Activated B cell treated with CpG ODN at 0.5 μM for 24 hours (primary cell): ENCODE data around the gene ABCC11. TPM values are rescaled to one million over a fixed set of nuclear protein-coding genes. Genes with fewer than 3 reads are reported as not detected.

ENCODE experiments used
- ATAC-seq: fragments of 200-7000 bp; cut with Tn5 transposase; one replicate; pipeline ENCODE4 v1.10.0; 2021; ENCODE audit warnings: low read depth, mild to moderate bottlenecking, moderate library complexity
- CTCF ChIA-PET: fragments of 350-600 bp; sonication (Branson Sonifier 250); formaldehyde crosslinking; loops from one replicate; lab custom pipeline; 2021; ENCODE audit warnings: antibody characterized with exemption; lab: Charles Lee
- POLR2A ChIA-PET: fragments of 350-600 bp; sonication (Branson Sonifier 250); formaldehyde crosslinking; loops from one replicate; lab custom pipeline; 2021; ENCODE audit warnings: antibody characterized with exemption; lab: Charles Lee
- DNase-seq: peaks from one replicate; pipeline ENCODE4 v3.0.0; 2022
- H3K27ac Mint-ChIP-seq: one replicate; pipeline ENCODE4 v1.8.0; 2020; ENCODE audit warnings: mixed read lengths
- H3K27me3 Mint-ChIP-seq: one replicate; pipeline ENCODE4 v1.8.0; 2021; ENCODE audit warnings: mixed read lengths
- H3K36me3 Mint-ChIP-seq: one replicate; pipeline ENCODE4 v1.8.0; 2021; ENCODE audit warnings: low read depth, mixed read lengths
- H3K4me1 Mint-ChIP-seq: one replicate; pipeline ENCODE4 v1.8.0; 2021; ENCODE audit warnings: mixed read lengths
- H3K4me3 Mint-ChIP-seq: one replicate; pipeline ENCODE4 v1.8.0; 2020; ENCODE audit warnings: mild to moderate bottlenecking, mixed read lengths
- H3K9me3 Mint-ChIP-seq: one replicate; pipeline ENCODE4 v1.8.0; 2020; ENCODE audit warnings: mixed read lengths
- CTCF ChIP-seq: fragments of 200-600 bp; IDR thresholded peaks from one replicate; pipeline ENCODE4 v1.8.0; 2022; ENCODE audit warnings: antibody characterized with exemption, mild to moderate bottlenecking
- intact Hi-C: fragments of 100-400 bp; cut with micrococcal nuclease; formaldehyde crosslinking; loops from one replicate; pipeline ENCODE4 v1.15.1; 2024
- total RNA-seq: library from RNA; stranded (reverse); gene quantifications from 2 replicates; pipeline ENCODE4 v1.2.3, GENCODE V29; 2022

The ABCC11 gene
- total RNA-seq, 1 donor from 2014 or later, result not detected

- CTCF ChIA-PET, result no interaction called here
- intact Hi-C loops, result loop anchor here (10.0 kb wide), 2 partner anchors 63 to 273 kb away; no protein-coding TSS in a partner anchor
These were observed 24.4 kb upstream of the ABCC11 start for GRCh38 chr16:48271728-48272127.

DNA sequence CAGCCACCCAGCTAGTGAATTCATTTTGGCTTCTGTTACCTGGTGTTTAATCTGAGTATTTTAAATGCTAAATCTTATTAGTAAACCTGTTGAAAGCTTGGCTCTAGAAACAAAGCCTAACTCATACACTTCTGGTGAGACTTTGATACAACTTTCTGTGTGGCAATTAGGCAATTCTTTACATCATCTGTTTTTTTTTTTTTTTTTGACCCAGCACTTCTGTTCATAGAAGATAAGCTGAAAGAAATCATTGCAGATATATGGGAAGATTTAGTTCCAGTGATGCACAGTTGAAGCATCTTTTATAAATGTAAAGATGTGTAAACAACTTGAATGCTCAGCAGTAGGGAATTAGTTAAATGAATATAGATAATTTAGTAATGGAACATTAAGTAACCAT lies 21.7 kb upstream of the ABCC11 start:
- DNase-seq, result no peak
- ChIA-PET CTCF (no interaction called here), POLR2A (no interaction called here)
- TF ChIP-seq CTCF, result no peak
- H3K27ac Mint-ChIP-seq, result no peak overlapping the region
- ATAC-seq, result no peak
- H3K36me3 Mint-ChIP-seq, result peaks cover 56% of the 10 kb centered on the region
- no peaks in the 10 kb centered on the region for H3K27me3 Mint-ChIP-seq
- intact Hi-C loops, result no loop called here
- peaks cover 2% of the 10 kb centered on the region for H3K9me3 Mint-ChIP-seq
- H3K4me1 Mint-ChIP-seq, result no peaks in the 10 kb centered on the region
- no peak overlapping the region for H3K4me3 Mint-ChIP-seq

More at GRCh38 chr16:48271728-48272127, 24.4 kb upstream of the ABCC11 start:
- no peaks in the 10 kb centered on the region for H3K4me1 Mint-ChIP-seq
- H3K36me3 Mint-ChIP-seq, result peaks cover 57% of the 10 kb centered on the region
- no peaks in the 10 kb centered on the region for H3K27me3 Mint-ChIP-seq
- POLR2A ChIA-PET, result no interaction called here
- no peak overlapping the region for H3K4me3 Mint-ChIP-seq
- no peaks in the 10 kb centered on the region for H3K9me3 Mint-ChIP-seq
- no peak for DNase-seq
- no peak for ATAC-seq
- no peak for TF ChIP-seq CTCF
- no peak overlapping the region for H3K27ac Mint-ChIP-seq

- H3K36me3 Mint-ChIP-seq, result peaks cover 81% of the 10 kb centered on the region
- intact Hi-C loops, result no loop called here
- DNase-seq (no peak), ATAC-seq (no peak)
- no peak overlapping the region for H3K27ac Mint-ChIP-seq
- ChIA-PET CTCF (interaction anchor here (0.8 kb wide), 1 partner anchor 19 kb away, joined by 4 read pairs; no protein-coding TSS in a partner anchor), POLR2A (no interaction called here)
- H3K4me1 Mint-ChIP-seq, result no peaks in the 10 kb centered on the region
- H3K4me3 Mint-ChIP-seq, result no peak overlapping the region
- H3K9me3 Mint-ChIP-seq, result peaks cover 10% of the 10 kb centered on the region
- no peaks in the 10 kb centered on the region for H3K27me3 Mint-ChIP-seq
- no peak for TF ChIP-seq CTCF
These were observed 15.3 kb upstream of the ABCC11 start for GRCh38 chr16:48262631-48263030.

DNA sequence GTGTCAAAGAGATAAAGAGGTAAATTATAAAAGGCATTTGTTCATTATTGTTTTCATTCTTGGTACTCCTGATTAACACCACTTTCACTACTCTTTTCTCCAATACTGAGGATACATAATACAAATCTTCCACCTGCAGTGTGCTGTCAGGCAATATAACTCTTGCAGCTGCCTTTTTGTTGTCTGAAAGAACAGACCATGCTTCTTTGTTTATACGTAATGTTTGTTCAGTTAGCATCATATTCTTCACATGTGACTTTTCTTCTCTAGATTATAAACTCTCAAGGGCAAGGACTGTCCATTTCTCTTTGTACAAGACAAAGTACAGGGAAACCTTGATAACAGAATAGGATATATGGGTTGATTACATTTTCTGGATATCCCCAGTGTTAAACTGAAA lies 14.2 kb upstream of the ABCC11 start:
- intact Hi-C loops, result no loop called here
- DNase-seq, result no peak
- Mint-ChIP-seq H3K4me3 (no peak overlapping the region), H3K27me3 (no peaks in the 10 kb centered on the region), H3K36me3 (peaks cover 84% of the 10 kb centered on the region), H3K9me3 (peaks cover 10% of the 10 kb centered on the region), H3K27ac (no peak overlapping the region), H3K4me1 (no peaks in the 10 kb centered on the region)
- ATAC-seq, result no peak
- TF ChIP-seq CTCF, result no peak
- ChIA-PET CTCF (no interaction called here), POLR2A (no interaction called here)

- Mint-ChIP-seq H3K4me3 (no peak overlapping the region), H3K9me3 (no peaks in the 10 kb centered on the region), H3K27ac (no peak overlapping the region), H3K36me3 (peaks cover 81% of the 10 kb centered on the region), H3K4me1 (peaks cover 1% of the 10 kb centered on the region), H3K27me3 (no peaks in the 10 kb centered on the region)
- intact Hi-C loops, result no loop called here
- ATAC-seq (no peak), DNase-seq (no peak)
- ChIA-PET POLR2A (no interaction called here), CTCF (interaction anchor here (0.8 kb wide), 1 partner anchor 366 kb away, joined by 3 read pairs; no protein-coding TSS in a partner anchor)
- no peak for TF ChIP-seq CTCF
These were observed 9.3 kb upstream of the ABCC11 start for GRCh38 chr16:48256579-48257177.
